GM23338 (cell line): ENCODE data around the gene TLE3.

Source experiments
- CTCF ChIP-seq, 2 experiments: fragments of 200-600 bp in 1 of 2; sonication (generic) in 1 of 2; conservative IDR thresholded peaks; 2 replicates each; pipeline versions ENCODE4 v1.5.1 to v1.6.1; 2016 to 2017; ENCODE audit warnings: antibody characterized with exemption in 2 of 2, low read depth in 2 of 2, mild to moderate bottlenecking in 2 of 2, moderate library complexity in 1 of 2
- EZH2phosphoT487 ChIP-seq: fragments of 200-600 bp; sonication (generic); IDR thresholded peaks from one replicate; pipeline ENCODE4 v1.8.1; 2018; ENCODE audit warnings: antibody characterized with exemption; ENCODE audit not compliant: unreplicated experiment
- POLR2AphosphoS5 ChIP-seq: IDR thresholded peaks from 2 replicates; pipeline ENCODE4 v1.6.1; 2016; ENCODE audit warnings: antibody characterized with exemption, low read depth

GRCh38 chr15:70032509-70032908 is 65.2 kb downstream of the TLE3 start:
- TF ChIP-seq CTCF (conservative IDR thresholded peaks at IDR 0.05; ENCODE audit: low read depth in 2 of 2) = peak in 1 of 2 experiments; percentile 12; a peak in 1 of 4 replicates
- no peak for TF ChIP-seq EZH2phosphoT487
- TF ChIP-seq POLR2AphosphoS5 = no peak
